Loucy (cell line): ENCODE data around the gene TCEAL8.

Experiments
- CTCF ChIP-seq: fragments of 200-600 bp; sonication (generic); conservative IDR thresholded peaks from 2 replicates; pipeline ENCODE4 v1.5.1; 2014; ENCODE audit warnings: mild to moderate bottlenecking, antibody characterized with exemption, low read length
- EZH2phosphoT487 ChIP-seq: fragments of 200-600 bp; IDR thresholded peaks from 2 replicates; pipeline ENCODE4 v1.6.1; 2018; ENCODE audit warnings: antibody characterized with exemption, mild to moderate bottlenecking, moderate library complexity, borderline replicate concordance

GRCh38 chrX:103276581-103277002, 21.6 kb upstream of the TCEAL8 start, which contains the start of gene TCEAL5:
- TF ChIP-seq EZH2phosphoT487: no peak
- TF ChIP-seq CTCF: no peak
